Pancreas (tissue), 10 donors: ENCODE data around the gene TMA7. TPM values are rescaled to one million over a fixed set of nuclear protein-coding genes. Genes with fewer than 3 reads are reported as not detected.

ENCODE experiments used
- ATAC-seq, 4 donors: fragments of 200-7000 bp; cut with Tn5 transposase; one replicate each; pipeline versions ENCODE4 v1.8.0 to v1.9.1; 2020; ENCODE audit warnings: mild to moderate bottlenecking in 4 of 4, moderate library complexity in 4 of 4
- DNase-seq, 6 donors: peaks; one replicate each; pipeline ENCODE4 v3.0.0-alpha.2; 2020
- FAIRE-seq: peaks from 2 replicates; lab custom pipeline; 2012; peaks lifted over from hg19 to GRCh38; lab: Jason Lieb, UNC
- H3K27ac ChIP-seq, 4 donors: fragments of 200-600 bp; sonication (generic); 1 replicate in 3 of 4; 2 replicates in 1 of 4; pipeline versions ENCODE4 v1.5.0 to v1.8.0; 2020
- H3K27me3 ChIP-seq, 4 donors: fragments of 200-600 bp; one replicate each; pipeline ENCODE4 v1.8.0; 2021
- H3K36me3 ChIP-seq, 3 donors: fragments of 200-600 bp; sonication (generic) in 1 of 3; one replicate each; pipeline versions ENCODE4 v1.5.0 to v1.8.0; 2020 to 2021
- H3K4me1 ChIP-seq, 3 donors: fragments of 200-600 bp; one replicate each; pipeline ENCODE4 v1.8.0; 2021
- H3K4me3 ChIP-seq, 4 donors: fragments of 200-600 bp; sonication (generic) in 2 of 4; one replicate each; pipeline versions ENCODE4 v1.5.0 to v1.8.0; 2020 to 2021
- H3K9me3 ChIP-seq, 4 donors: fragments of 200-600 bp; one replicate each; pipeline ENCODE4 v1.8.0; 2021
- WGBS, 2 donors: extraction: QIAGEN DNeasy Blood & Tissue Kit; methylation state at CpG; one replicate each; pipeline ENCODE4 v1.1.7; 2013; 5-methylcytosine and 5-hydroxymethylcytosine counted together
- intact Hi-C, 3 donors: fragments of 100-400 bp; cut with DNase I; formaldehyde crosslinking; loops; one replicate each; pipeline versions ENCODE4 v1.11.1 to v1.14.2; 2022
- polyA plus RNA-seq, 2 donors: library from polyadenylated mRNA; stranded (reverse); fragments of 200-250 nt; gene quantifications; one replicate each; pipeline ENCODE4 v1.2.3, GENCODE V29; 2013
- total RNA-seq, 6 donors: library from RNA; stranded (reverse); fragmentation: NEBNext Ultra II Directional in 4 of 6; extraction: Animal tissue kit (Norgen Biotek cat#: 25700) in 4 of 6; gene quantifications; one replicate each; pipeline versions ENCODE4 v1.2.1 to v1.2.4, GENCODE V29; 2021 to 2023
- TF ChIP-seq, protein P1 (sequence below), 4 donors: fragments of 200-600 bp; sonication (generic) in 3 of 4; IDR thresholded peaks; one replicate each; pipeline versions ENCODE4 v1.5.0 to v1.8.0; 2021; ENCODE audit warnings: antibody characterized with exemption in 4 of 4
- donor health status: healthy with polysubstance abuse.
- donor health status: DM: no; HTN: no; CAD: no; lungs with moderate emphysema.
- donor health status: DM: no; HTN: no; CAD: no.
- donor health status: control.
- donor health status: control.
- donor health status: Bipolar disorder and iron deficiency.
- donor health status: DM: yes; HTN: yes; CAD: no.
- donor health status: DM: no; HTN: no; CAD: no.
- donor health status: DM: no; HTN: no; CAD: no.
- donor health status: DM: yes; HTN: yes; CAD: no.

TMA7 gene
- total and polyA plus RNA-seq, 8 donors, result 59.0 to 320 (median 72.5) TPM

DNA sequence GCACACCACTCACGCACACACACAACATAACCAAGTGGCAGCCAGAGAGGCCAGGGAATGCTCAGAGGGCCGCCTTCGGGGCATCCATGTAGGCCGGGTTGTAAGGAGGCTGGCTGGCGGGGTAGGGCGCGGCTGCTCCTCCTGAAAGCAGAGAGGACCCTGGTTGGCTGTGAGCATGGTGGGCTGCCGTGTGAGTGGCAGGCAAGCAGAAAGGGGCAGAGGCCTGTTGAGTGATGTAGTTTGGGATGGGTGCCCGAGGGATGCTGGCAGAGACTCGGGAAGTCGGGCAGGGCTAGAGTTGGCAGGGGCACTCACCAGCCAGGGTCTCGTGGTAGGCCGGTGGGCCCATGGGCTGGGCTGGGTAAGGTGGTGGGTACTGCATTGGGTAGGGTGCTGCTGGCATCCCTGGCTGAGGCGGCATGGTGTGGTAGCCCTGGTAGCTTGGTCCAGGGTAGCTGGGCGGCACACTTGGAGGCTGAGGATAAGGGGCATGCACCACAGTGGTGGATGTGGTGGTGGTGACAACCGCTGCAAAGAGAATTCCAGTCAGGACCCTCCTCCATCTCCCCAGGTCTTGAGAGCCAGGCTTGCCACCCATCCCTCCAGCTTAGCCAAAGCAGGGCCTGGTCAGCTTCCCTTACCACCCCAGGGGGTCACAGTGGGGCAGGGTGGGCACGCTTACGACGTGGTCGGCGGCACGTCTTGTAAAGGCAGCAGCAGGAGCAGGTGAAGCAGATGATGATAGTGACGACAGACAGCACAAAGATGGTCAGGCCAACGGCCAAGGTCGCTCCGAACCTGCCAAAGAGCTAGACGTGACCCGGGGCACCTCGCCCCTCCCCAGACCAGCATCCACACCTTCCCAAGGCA is 29.2 kb downstream of the TMA7 start:
- whole genome bisulfite sequencing, 2 donors, result 80 to 83% methylated on average over 29 of the region's 29 CpGs
- TF ChIP-seq, protein P1, sequence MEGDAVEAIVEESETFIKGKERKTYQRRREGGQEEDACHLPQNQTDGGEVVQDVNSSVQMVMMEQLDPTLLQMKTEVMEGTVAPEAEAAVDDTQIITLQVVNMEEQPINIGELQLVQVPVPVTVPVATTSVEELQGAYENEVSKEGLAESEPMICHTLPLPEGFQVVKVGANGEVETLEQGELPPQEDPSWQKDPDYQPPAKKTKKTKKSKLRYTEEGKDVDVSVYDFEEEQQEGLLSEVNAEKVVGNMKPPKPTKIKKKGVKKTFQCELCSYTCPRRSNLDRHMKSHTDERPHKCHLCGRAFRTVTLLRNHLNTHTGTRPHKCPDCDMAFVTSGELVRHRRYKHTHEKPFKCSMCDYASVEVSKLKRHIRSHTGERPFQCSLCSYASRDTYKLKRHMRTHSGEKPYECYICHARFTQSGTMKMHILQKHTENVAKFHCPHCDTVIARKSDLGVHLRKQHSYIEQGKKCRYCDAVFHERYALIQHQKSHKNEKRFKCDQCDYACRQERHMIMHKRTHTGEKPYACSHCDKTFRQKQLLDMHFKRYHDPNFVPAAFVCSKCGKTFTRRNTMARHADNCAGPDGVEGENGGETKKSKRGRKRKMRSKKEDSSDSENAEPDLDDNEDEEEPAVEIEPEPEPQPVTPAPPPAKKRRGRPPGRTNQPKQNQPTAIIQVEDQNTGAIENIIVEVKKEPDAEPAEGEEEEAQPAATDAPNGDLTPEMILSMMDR (IDR thresholded peaks at IDR 0.05), result no peak
- no peak for ATAC-seq
- peak in 2 of 6 donors; percentile 35 to 77 for DNase-seq
- no peak overlapping the region for H3K27ac ChIP-seq
- H3K36me3 ChIP-seq, result no peaks in the 10 kb centered on the region
- H3K4me3 ChIP-seq, result no peak overlapping the region
- no peaks in the 10 kb centered on the region for H3K27me3 ChIP-seq
- H3K4me1 ChIP-seq, result peaks cover 25 to 55% (median 37%) of the 10 kb centered on the region in 3 donors
- intact Hi-C loops, result loop anchor here in 1 of 3 donors (5.0 kb wide), 1 partner anchor 83 kb away; no protein-coding TSS in a partner anchor
- FAIRE-seq, result no peak
- H3K9me3 ChIP-seq, result no peaks in the 10 kb centered on the region

DNA sequence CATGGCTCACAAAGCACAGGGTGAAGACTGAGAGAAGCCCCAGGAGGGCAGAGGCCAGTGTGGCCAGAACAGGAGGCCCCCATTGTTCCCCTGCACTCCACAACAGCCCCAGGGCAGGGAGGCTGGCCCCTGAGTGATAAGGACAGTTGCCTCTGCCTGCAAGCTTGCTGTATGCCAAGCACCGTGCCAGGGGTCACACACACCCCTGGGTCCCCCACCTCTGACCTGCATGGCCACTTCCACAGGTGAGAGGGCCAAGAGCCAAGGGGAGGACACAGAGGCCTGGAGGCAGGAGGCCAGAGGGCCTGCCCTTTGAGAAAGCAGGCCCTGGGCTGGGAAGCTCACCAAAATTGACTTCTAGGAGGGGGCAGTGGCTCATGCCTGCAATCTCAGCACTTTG is 30.2 kb downstream of the TMA7 start:
- H3K4me1 ChIP-seq, result peaks cover 25 to 49% (median 37%) of the 10 kb centered on the region in 3 donors
- DNase-seq, result peak in 1 of 6 donors; percentile 64
- intact Hi-C loops, result no loop called here
- no peak for FAIRE-seq
- no peak for ATAC-seq
- H3K36me3 ChIP-seq, result no peaks in the 10 kb centered on the region
- WGBS, 2 donors, result 31 to 42% methylated on average over 1 of the region's 1 CpG
- H3K4me3 ChIP-seq, result no peak overlapping the region
- H3K27me3 ChIP-seq, result no peaks in the 10 kb centered on the region
- no peaks in the 10 kb centered on the region for H3K9me3 ChIP-seq
- H3K27ac ChIP-seq, result no peak overlapping the region
- TF ChIP-seq, protein P1 (IDR thresholded peaks at IDR 0.05), result no peak

DNA sequence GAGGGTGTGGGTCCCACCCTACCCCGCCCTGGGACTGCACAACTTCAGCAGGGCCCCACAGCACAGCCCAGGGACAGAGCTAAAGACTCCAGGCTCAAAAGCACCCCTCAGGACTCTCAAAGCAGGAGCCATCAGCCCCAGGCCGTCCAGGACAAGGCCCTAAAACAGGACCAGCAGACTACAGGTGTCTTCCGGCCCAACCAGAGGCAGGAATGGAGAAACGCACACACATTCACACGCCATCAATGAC is 32.5 kb downstream of the TMA7 start:
- Histone ChIP-seq H3K4me1 (peaks cover 14 to 37% (median 25%) of the 10 kb centered on the region in 3 donors), H3K27ac (peak overlapping the region; percentile 84 to 94 (median 92)), H3K9me3 (no peaks in the 10 kb centered on the region), H3K36me3 (no peaks in the 10 kb centered on the region), H3K4me3 (peak overlapping the region; percentile 38 to 59 (median 50)), H3K27me3 (no peaks in the 10 kb centered on the region)
- peak in 2 of 6 donors; percentile 35 to 40 for DNase-seq
- no peak for FAIRE-seq
- TF ChIP-seq, protein P1 (IDR thresholded peaks at IDR 0.05), result no peak
- 2 to 4% methylated on average over 5 of the region's 5 CpGs for WGBS, 2 donors
- peak in 3 of 4 donors; percentile 25 to 44 (median 30) for ATAC-seq
- intact Hi-C loops, result no loop called here

DNA sequence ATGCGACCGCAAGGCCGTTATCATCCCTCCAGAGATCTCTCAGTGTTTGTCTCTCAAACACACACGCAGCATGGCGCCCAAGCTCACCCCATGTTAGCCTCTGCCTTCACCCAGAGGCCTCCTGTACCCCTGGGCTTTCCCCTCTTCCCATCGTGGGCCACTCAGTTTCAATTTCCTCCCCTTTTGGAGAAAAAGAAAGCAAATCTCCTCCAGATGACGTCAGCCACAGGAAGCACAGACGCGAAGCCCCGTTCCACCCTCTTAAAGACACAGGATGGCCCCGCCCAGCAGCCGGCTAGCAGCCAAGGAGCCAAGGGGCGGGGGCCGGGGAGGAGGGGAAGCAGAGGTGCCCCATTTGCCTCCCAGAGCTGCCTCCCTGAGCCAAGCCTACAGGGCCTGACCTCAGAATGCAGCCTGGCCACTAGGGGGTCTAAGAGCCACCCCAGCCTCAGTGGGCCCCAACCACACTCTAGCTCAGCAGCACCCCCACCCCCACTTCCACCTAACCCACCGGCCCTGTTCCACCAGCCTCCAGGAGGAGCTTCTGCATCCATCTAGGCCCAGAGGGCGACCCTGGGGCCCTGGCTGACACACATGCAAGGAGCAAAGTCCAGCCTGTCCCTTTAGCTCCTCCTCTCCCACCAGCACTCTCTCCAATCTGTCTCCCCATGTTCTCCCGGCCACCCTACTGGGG is 33.0 kb downstream of the TMA7 start:
- peaks cover 9 to 32% (median 20%) of the 10 kb centered on the region in 3 donors for H3K4me1 ChIP-seq
- TF ChIP-seq, protein P1 (IDR thresholded peaks at IDR 0.05), result peak in 2 of 4 donors; percentile 7 to 21
- no peaks in the 10 kb centered on the region for H3K9me3 ChIP-seq
- DNase-seq (peak; percentile 88 to 94 (median 90)), ATAC-seq (peak; percentile 89 to 95 (median 93)), FAIRE-seq (peak; percentile 80)
- peak overlapping the region; percentile 38 to 59 (median 50) for H3K4me3 ChIP-seq
- intact Hi-C loops, result no loop called here
- H3K36me3 ChIP-seq, result no peaks in the 10 kb centered on the region
- H3K27me3 ChIP-seq, result no peaks in the 10 kb centered on the region
- H3K27ac ChIP-seq, result peak overlapping the region; percentile 84 to 94 (median 92)
- WGBS, 2 donors, result 1 to 2% methylated on average over 17 of the region's 17 CpGs
